ENCODE results near the gene NRG3.

NRG3 gene

DNA sequence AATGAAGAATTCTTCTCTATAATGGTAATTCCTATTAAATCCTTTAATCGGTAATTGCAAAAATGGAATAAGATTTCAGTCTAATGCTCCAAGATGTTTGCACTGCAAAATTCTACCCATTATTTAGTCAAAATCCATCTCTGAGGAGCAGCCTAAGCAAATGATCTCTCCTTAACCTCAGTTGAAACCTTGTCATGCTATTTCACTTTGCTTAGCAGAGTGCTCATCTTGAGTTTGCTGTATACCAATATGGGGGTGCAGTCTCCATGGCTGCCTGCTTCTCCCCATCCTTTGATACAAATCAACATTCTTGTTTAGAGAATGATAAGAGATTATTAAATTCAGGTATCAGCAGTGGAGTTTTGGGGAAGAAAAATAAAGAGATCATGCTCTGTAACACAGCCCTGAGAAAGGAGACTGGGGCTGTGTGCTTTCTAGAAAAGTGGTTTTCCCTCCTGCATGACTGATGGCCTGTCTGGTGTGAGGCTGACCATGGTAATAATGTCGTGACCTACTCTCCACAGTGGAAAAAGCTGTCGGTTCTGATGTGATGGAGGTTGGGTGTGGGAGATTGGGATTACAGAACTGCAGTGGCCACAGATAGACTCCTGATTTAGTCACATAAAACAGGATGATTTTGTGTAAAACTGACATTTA, 982.1 kb downstream of the NRG3 start:
- DNase-seq (ENCODE audit: low read depth, low spot score), result no peak
- H3K27ac ChIP-seq, result no peak overlapping the region

DNA sequence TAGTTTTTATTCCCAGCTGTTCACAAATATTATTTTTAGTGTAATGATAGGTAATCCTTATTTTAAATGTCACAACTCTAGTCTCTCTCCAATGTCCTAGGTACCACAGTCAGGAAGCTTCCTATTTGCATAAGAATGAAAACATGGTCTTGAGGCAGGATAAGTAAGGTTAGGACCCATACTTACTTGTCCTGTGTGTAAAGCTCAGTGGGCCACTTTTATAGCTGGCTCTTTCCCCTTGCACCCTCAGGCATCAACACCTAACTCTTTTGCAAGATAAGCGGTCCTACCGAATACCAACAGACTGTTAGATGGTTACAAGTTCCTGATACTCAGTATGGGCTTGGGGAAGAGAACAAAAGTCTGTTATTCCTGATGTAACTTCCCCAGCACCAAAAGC, 986.9 kb downstream of the NRG3 start:
- no peak overlapping the region for H3K27ac ChIP-seq
- no peak for DNase-seq (ENCODE audit: low read depth, low spot score)

DNA sequence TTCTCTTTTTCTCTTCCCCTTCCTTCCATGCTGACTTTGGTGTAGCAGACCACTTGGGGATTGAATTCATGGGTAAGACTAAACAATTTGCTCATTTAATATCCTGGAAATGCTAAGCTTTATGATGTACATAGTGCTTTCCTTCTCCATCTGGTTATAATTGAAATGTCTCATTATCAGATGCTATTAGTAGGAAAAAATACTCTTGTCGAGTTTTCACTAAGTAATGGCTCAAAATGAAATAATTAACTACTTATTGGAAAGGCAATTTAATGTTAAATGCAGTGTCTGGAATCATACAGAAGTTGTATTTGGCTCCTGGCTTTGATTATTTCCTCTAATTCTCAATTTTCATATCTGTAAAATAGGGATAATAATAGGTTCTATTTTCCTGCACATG, 990.4 kb downstream of the NRG3 start:
- no peak overlapping the region for H3K27ac ChIP-seq
- no peak for DNase-seq (ENCODE audit: low read depth, low spot score)

DNA sequence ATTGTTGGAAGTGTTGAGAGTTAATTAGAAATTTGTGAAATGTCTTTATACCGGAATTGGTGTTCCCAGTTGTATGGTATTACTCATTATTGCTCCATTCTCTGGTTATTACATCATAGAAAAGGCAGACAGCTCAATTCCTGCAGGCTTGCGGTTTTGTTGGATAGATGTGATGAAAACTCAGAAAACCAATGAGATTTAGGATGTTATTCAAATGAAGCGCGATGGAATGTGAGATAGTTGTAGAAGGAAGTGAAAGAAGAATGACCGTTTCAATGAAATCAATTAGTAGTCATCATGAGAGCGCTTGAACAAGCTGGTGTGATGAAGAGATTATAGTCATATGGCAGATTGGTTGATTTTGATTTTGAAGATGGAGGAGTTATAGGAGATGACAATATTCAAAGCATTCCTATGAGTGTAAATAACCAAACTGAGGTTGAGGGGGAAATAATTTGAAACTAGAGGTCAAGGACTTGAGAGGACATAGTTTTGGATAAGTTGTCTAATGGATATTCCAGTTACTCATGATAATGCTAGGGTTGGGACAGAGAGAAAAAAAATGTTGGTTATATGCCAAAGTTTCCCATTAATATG, 991.5 kb downstream of the NRG3 start:
- no peak for DNase-seq (ENCODE audit: low read depth, low spot score)
- no peak overlapping the region for H3K27ac ChIP-seq

DNA sequence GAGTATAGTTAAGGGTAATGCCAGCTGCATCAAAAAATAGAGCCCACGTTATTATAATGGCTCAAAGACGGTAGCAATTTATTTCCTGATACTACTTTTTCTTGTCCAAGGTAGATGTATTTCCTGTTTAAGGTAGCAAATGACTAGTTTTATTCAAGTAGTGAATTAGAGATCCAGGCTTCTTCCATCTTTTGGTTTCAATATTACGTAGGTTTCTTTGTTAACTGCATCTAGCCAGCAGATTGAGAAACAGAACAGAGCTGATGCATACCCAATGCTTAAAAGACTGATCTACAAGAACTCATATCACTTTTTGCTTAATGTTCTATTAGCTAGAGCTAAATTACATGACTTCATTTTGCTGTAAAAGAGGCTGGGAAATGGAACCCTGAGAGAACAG, 992.1 kb downstream of the NRG3 start:
- DNase-seq (ENCODE audit: low read depth, low spot score), result no peak
- no peak overlapping the region for H3K27ac ChIP-seq

DNA sequence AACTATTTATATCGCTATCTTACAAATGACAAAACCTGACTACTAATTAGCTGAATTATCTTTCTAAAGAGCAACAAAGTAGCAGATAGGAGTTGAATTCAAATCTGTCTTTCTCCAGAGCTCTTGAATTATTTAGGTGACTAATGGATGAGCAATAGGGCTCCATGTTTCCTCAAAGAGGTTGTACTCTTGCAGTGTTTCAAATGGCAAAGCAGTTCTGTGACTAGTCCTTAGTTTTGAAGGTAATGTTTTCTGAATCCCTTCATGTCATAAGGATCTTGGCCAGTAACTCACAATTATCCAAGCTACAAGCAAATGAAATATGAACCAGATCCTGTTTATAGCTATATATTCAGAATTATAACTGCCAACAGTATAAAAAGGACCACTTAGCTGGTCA, 999.7 kb downstream of the NRG3 start:
- H3K27ac ChIP-seq, result no peak overlapping the region
- DNase-seq (ENCODE audit: low read depth, low spot score), result no peak

DNA sequence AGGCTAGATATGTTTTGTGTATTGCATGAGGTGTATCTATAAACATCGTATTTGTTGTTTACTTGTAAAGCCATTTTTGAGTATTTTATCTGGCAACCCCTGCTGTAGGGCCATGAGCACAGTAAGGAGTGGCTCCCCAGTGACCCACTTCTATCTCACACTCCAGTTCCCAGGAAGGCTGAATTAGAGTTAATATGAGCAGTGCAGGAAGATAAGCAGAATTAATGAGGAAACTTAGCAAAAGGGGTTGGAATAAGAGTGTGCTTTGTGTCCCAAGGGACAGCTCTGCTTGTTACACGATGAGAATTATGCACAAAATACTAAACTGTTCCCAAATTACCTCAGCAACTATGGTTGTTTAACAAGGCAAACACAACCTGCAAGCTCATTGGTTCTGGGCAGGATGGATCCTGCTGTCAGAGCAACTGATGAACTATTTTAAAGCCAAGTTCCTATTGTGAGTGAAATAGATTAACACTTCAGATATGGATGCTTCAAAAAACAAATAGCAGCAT, 1005.8 kb downstream of the NRG3 start:
- no peak overlapping the region for H3K27ac ChIP-seq
- no peak for DNase-seq (ENCODE audit: low read depth, low spot score)

DNA sequence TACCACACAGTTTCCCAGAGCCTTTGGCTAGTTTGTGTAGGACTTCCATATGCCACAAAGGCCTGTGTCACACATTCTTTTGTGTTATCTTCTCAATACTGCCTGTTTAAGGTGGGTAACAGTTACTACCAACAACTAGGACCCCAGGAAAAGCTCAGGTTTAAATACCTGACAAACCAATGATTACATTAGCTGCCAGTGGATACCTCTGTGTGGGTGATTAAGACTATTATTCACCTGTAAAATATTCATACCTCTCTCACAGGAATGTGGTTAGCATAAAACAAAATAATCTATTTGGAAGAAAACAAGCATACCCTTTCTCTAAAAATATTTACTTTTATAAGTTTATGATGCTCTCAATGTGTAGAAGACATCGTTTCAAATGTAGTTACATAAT, 1007.7 kb downstream of the NRG3 start:
- no peak overlapping the region for H3K27ac ChIP-seq
- no peak for DNase-seq (ENCODE audit: low read depth, low spot score)

DNA sequence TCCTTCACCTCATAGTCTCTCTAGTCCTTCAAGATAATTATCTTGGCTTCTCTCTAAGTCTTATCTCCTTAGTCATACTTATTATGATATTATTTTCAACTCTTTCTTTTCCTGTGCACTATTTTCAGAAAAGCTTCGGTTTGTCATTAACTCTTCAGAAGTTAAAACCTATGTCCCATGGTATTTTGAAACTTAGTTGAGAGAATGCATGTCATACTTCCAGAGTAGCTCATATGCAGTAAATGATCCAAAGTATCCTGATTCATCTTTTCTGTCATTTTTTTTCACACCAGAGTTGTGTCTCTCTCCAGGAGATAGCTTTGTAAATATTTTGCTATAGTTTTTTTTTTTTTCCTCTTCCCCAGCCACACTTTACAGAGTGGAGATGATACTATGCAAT, 1008.6 kb downstream of the NRG3 start:
- DNase-seq (ENCODE audit: low read depth, low spot score), result no peak
- no peak overlapping the region for H3K27ac ChIP-seq

DNA sequence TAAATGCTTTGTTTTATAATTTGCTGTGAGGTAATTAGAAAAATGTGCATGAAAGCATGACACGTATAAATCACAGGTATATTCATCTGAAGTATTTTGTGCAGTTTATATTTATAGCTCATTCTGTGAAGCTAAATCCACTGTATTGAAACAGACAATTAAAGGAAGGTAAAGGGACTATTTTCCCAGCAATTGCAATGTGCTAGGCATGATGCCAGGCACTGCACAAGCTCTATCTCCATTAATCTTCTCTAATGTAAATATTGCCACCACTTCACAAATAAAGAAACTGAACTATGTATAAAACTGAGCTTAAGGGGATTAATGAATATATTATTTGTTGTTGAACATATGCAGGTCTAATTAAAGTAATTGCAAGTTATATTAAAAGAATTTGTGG, 1012.5 kb downstream of the NRG3 start:
- DNase-seq (ENCODE audit: low read depth, low spot score), result no peak
- no peak overlapping the region for H3K27ac ChIP-seq

DNA sequence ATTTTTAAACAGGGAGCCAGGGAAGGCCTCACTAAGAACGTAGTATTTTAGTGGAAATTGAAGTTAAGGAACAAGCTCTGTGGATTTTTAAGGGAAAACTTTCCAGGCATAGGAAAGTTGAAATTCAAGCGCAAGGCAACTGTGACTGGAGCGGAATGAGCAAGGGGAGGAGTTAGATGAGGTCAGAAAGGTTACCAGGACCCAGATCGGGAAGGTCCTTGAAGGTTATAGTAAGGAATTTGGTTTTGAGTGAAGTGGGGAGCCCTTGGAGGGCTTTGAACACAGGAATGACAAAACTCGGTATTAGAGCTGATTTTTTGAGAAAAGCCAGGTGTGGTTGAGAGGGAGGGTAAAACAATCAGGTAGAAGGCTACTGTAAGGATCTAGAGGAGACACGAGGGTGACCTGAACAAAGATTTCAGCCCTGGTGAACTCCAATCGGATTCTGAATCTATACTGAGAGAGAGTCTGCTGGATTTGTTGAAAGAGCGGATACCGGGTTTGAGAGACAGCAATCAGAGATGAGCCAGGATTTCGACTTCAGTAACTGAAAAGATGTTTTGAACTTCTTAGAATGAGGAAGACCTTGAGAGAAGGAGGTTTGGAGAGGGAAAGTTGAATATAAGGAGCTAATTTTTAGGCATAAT, 1013.9 kb downstream of the NRG3 start:
- no peak overlapping the region for H3K27ac ChIP-seq
- no peak for DNase-seq (ENCODE audit: low read depth, low spot score)

DNA sequence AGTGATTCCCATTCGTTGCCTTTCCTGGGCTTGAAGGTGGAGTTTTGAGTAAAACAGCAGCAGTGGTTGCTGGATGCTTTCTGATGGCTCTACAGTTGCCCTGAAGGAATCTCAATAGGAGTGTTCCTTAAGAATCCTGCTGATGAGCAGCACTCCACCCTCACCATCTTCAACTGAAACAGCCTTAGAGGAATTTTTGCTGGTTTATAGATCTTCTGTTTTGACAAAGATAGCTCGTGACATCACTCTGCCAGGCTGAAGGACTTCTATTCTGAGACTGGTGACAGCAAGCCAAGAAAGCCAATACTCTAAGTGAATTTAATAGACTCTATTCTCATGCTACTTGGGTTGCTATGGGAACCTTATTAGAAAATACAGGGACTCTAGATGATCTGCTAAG, 1014.7 kb downstream of the NRG3 start:
- no peak for DNase-seq (ENCODE audit: low read depth, low spot score)
- no peak overlapping the region for H3K27ac ChIP-seq

DNA sequence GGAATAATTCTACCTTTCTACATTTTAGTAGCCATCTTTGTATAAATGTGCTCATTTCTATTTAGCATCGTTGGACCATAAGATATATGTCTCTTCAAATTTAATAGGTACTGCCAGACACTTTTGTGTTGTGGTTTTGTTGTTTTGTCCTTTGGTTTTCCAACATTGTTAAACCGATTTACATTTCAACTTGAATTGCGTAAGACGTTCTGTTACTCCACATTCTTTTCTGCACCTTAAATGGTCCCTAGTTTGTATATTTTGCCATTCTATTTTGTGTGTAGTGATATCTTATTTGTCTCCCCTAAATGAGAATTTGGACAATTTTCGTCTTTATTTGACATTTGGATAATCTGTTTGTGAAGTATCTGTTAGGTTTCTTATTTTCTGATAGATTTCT, 1015.6 kb downstream of the NRG3 start:
- H3K27ac ChIP-seq, result no peak overlapping the region
- no peak for DNase-seq (ENCODE audit: low read depth, low spot score)

DNA sequence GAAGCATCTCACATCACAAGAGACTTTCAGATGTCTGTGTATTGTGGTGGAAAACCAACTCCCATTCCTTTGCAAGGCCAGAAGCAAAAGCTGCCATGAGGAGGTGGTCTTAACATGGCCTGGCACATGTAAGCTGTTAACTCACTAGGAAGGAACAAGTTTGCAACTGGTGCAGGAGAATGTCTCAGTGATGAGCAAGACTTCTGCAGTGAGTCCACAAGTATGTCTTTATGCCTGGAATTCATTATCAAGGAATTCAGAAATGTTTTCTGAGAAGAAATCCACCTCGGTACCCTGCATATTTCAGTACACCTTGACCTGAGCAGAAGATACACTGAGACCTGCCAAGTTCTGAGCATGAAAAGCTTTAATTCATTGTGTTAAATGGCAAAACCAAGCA, 1033.1 kb downstream of the NRG3 start:
- H3K27ac ChIP-seq, result no peak overlapping the region
- no peak for DNase-seq (ENCODE audit: low read depth, low spot score)

DNA sequence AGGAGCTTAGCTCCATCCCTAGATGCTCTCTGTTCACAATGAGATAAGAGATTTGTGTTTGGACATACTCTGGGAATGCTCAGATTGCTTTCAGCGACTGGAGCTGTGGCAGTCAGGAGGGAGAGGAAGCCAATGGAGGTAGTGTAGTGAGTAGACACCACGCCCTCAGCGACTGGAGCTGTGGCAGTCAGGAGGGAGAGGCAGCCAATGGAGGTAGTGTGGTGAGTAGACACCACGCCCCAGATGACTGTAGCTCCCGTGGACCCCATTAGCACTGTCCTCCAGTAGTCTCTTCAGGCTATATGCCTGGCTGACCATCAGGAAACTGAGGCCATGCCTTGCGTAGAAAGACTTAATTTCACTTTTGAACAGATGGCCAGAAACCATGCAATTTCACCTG, 1033.8 kb downstream of the NRG3 start:
- no peak overlapping the region for H3K27ac ChIP-seq
- DNase-seq (ENCODE audit: low read depth, low spot score), result no peak

DNA sequence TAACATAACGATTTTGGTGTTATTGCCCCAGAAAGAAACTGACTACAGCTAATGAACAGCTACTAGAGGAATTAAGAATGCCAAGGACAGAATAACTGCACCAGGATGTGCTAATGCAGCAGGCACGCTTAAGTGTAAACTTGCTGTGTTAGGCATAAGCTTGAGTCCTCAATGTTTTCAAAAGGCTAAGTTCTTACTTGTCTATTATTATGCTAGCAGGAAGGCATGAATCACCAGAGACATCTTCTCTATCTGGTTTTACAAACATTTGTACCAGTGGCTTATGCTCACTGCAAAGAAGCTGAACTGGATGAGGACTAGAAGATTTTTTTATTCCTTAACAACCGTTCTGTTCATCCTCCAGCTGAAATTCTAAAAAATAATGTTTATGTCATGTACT, 1035.3 kb downstream of the NRG3 start:
- no peak for DNase-seq (ENCODE audit: low read depth, low spot score)
- H3K27ac ChIP-seq, result no peak overlapping the region

DNA sequence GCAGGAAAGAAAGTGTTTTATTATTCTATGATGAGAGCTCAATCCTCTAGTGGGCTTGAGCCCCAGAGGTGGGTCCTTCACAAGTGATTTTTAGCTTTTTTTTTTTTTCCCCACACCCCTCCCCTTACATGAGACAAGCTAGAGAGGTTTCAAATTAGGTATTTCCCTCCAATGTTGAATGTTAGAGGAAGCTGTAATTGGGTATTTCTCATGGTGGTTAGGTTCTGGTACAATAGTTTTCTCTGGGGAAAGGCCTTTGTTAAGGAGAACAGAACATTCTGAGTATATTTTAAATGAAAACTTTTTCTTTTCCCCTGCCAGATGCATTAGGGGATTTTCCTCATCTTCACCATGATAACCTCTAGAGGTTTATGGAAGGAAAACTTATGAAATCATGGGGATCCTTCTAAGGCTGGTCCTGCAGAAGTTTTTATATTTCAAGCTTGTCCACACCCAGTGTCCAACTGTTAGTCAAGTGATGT, 1039.7 kb downstream of the NRG3 start:
- no peak for DNase-seq (ENCODE audit: low read depth, low spot score)
- no peak overlapping the region for H3K27ac ChIP-seq

DNA sequence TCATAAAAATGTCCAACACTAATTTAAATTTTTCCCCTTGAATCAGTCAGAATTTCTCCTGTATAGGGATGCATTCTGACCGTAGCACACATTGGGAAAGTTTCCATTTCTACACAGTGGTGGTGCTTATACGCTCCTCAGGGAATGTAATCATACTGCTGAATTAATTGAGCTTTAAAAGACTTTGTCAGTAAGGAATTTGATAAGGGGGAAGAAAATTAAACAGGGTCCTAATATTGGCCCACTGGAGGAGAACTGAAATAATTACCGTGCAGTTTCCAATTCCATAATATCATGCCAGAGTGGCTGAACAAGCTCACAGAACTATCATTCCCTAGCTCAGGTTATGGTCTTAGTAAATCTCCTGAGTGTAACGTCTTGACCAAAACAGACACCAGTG, 1041.9 kb downstream of the NRG3 start:
- DNase-seq (ENCODE audit: low read depth, low spot score), result no peak
- H3K27ac ChIP-seq, result no peak overlapping the region

DNA sequence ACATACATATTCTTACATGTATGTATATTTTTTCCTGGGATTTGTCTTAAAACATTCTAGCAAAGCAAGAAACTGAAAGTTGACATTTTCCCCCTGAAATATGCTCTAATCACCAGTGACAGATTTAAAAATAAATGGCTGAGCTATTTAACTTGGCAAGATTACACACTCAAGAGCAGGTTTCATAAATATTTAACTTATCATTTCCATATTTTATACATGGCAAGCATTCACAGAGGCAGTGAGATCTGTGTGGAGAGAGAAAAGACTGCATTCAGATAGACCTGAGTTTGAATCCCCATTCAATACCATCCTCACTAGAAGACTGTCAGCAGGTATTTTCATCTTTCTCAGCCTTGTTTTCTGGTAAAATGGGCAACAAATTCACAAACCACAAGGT, 1043.0 kb downstream of the NRG3 start:
- H3K27ac ChIP-seq, result no peak overlapping the region

DNA sequence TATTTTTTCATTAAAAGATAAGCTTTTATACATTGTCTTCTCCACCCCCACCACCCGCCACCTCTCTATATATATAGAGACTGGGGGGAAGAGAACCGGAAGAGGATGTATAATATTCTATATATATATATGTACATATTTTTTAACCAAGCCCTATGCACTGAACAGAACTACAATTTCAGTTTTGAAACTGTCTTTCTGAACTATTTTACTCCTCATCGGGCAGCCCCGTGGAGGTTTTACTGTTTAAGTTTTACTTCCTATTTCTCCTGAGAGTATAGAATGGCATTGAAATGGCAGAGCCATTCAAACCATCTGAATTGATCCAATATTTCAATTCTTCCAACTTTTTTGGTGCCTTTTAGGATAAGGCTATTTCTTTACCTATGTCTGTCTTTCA, 1047.1 kb downstream of the NRG3 start:
- DNase-seq (ENCODE audit: low read depth, low spot score), result no peak
- no peak overlapping the region for H3K27ac ChIP-seq

More for the DNA sequence above, 1043.0 kb downstream of the NRG3 start:
- no peak for DNase-seq (ENCODE audit: low read depth, low spot score)

DNA sequence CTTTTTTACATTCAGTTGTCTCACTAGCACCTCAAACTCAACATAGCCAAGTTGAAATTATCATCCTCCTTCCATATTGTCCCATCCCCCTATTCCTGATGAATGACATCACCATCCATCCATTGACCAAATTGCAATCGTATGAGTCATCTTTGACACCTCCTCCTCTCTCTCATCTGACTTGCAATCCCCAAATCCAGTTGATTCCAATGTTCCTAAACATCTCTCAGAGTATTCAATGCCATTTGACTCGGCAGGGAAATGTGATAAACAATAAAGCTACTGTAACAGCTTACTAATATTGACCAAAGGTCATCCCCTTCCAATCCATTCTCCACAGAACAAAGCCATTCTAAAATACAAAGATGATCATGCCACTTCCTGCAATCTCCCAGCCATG, 1047.8 kb downstream of the NRG3 start:
- no peak overlapping the region for H3K27ac ChIP-seq
- no peak for DNase-seq (ENCODE audit: low read depth, low spot score)

DNA sequence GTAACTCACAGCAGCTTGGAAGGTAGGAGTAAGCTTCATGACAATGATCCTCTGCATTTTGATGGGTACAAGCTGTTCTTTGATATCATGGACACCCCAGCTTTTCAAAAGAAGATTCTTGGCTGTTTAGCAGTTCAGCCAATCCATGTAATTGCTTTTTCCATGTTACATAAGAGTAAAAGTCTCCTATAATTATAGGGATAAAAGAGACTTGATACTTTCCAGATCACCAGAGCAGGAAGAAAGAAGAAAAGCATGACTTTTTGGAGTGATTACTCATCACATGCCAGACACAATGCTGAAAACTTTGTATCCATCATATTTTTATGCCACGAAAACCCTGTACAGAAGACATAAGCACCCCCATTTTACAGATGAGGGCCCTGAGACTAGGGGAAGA, 1049.7 kb downstream of the NRG3 start:
- no peak overlapping the region for H3K27ac ChIP-seq
- DNase-seq (ENCODE audit: low read depth, low spot score), result no peak

All from epithelial cell of prostate (primary cell).